Heart right ventricle (tissue), 16 donors: ENCODE results near the gene USP17L21. TPM values are rescaled to one million over a fixed set of nuclear protein-coding genes. Genes with fewer than 3 reads are reported as not detected.
"Not testable (repeated sequence)": the region's sequence is repeated elsewhere in the genome, so short reads cannot be mapped to it uniquely, and the experiment has no call there.

Source experiments
- ATAC-seq, 8 donors: fragments of 200-7000 bp; cut with Tn5 transposase; one replicate each; pipeline ENCODE4 v1.9.1; 2020; ENCODE audit warnings: mild to moderate bottlenecking in 8 of 8, moderate library complexity in 8 of 8, moderate number of reproducible peaks in 1 of 8
- DNase-seq, 2 donors: peaks; one replicate each; pipeline ENCODE4 v3.0.0-alpha.2; 2020
- H3K27ac ChIP-seq, 10 donors: fragments of 200-600 bp; sonication (generic) in 2 of 10; one replicate each; pipeline versions ENCODE4 v1.5.0 to v1.8.0; 2020 to 2022; ENCODE audit warnings: mild to moderate bottlenecking in 3 of 10
- H3K27me3 ChIP-seq, 7 donors: fragments of 200-600 bp; one replicate each; pipeline ENCODE4 v1.8.0; 2021 to 2022; ENCODE audit warnings: mild to moderate bottlenecking in 2 of 7
- H3K36me3 ChIP-seq, 9 donors: fragments of 200-600 bp; sonication (generic) in 1 of 9; one replicate each; pipeline versions ENCODE4 v1.5.0 to v1.8.0; 2020 to 2022; ENCODE audit warnings: mild to moderate bottlenecking in 2 of 9
- H3K4me1 ChIP-seq, 9 donors: fragments of 200-600 bp; sonication (generic) in 1 of 9; one replicate each; pipeline versions ENCODE4 v1.5.0 to v1.8.0; 2020 to 2022; ENCODE audit warnings: mild to moderate bottlenecking in 4 of 9
- H3K4me3 ChIP-seq, 10 donors: fragments of 200-600 bp; sonication (generic) in 2 of 10; one replicate each; pipeline versions ENCODE4 v1.5.0 to v1.8.0; 2020 to 2022; ENCODE audit warnings: mild to moderate bottlenecking in 7 of 10, moderate library complexity in 2 of 10
- H3K9me3 ChIP-seq, 11 donors: fragments of 200-600 bp in 10 of 11; sonication (generic) in 2 of 11; one replicate each; pipeline versions ENCODE4 v1.5.0 to v1.8.0; 2013 to 2022; ENCODE audit warnings: mild to moderate bottlenecking in 2 of 11, control low read depth in 1 of 11, moderate library complexity in 1 of 11
- WGBS, 2 donors: extraction: QIAGEN DNeasy Blood & Tissue Kit; methylation state at CpG; one replicate each; pipeline ENCODE4 v1.1.7; 2013; ENCODE audit warnings: inconsistent platforms in 1 of 2; 5-methylcytosine and 5-hydroxymethylcytosine counted together
- intact Hi-C, 10 donors: fragments of 100-400 bp; cut with DNase I; formaldehyde crosslinking; loops; one replicate each; pipeline versions ENCODE4 v1.11.1 to v1.14.2; 2022
- polyA plus RNA-seq, 2 donors: library from polyadenylated mRNA; stranded (reverse); fragments of 200-250 nt; gene quantifications; one replicate each; pipeline ENCODE4 v1.2.3, GENCODE V29; 2013
- total RNA-seq, 10 donors: library from RNA; stranded (reverse); fragmentation: NEBNext Ultra II Directional in 3 of 10; extraction: Animal tissue kit (Norgen Biotek cat#: 25700) in 3 of 10; gene quantifications; one replicate each; pipeline versions ENCODE4 v1.2.1 to v1.2.4, GENCODE V29; 2021 to 2023
- donor health status: Arrhythmogenic right ventricular cardiomyopathy.
- donor health status: ischemic (EF 13 %, LVEDD 7.1; RV severe dilation, severe dysfunction).
- donor health status: healthy with polysubstance abuse.
- donor health status: DM: no; HTN: yes; CAD: no.
- donor health status: DM: no; HTN: no; CAD: no.
- donor health status: ischemic (EF 25% LVEDD 6.9; RV normal size, moderate dysfunction).
- donor health status: ischemic (EF 25% LVEDD 5.7; RV mildly dilated, moderate dysfunction).
- donor health status: healthy.
- donor health status: DM: yes; HTN: yes; CAD: no.
- donor health status: Ischemic cardiomyopathy.
- donor health status: ischemic (EF 35%, LVEDD 5.7; RV mildly dilated, moderate dysfunction).
- donor health status: nonischemic (EF 11% LVEDD 7.7; RV severe dilation, severe dysfunction).
- donor health status: DM: yes; HTN: yes; CAD: no.
- donor health status: PGD.
- donor health status: ischemic (EF 29% LVEDD 5.4; RV normal size, mild dysfunction).
- donor health status: nonischemic (EF 23%, LVEDD 6.1; RV moderate dilation, normal function).

USP17L21 gene
- total and polyA plus RNA-seq, 12 donors = not detected

DNA sequence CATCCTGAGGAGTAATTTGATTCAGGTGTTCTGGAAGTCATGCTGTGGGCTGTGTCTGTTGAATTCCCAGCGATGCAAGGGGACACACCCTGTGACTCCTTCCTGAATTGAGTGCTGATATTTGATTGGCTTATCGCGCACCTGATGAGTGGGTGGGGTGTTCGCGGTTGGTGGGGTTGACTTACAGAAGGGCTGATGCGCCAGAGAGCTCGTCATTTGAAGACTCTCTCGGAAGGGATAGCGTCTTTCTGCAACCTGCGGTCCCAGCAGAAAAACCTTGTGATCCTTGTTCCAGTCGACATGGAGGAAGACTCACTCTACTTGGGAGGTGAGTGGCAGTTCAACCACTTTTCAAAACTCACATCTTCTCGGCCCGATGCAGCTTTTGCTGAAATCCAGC, 9.6 kb upstream of the USP17L21 start, which contains the start of gene USP17L19:
Gene USP17L19 (plus strand): TSS at position 301 of the 400 bp plus-strand sequence. CDS start 0 bp downstream, at position 301.
- H3K9me3 ChIP-seq, intact Hi-C loops, H3K4me3 ChIP-seq, H3K27ac ChIP-seq, DNase-seq, H3K27me3 ChIP-seq, H3K36me3 ChIP-seq, H3K4me1 ChIP-seq, ATAC-seq: not testable (repeated sequence)
- WGBS, 2 donors = no CpG with 5 or more reads among the region's 13 CpGs

DNA sequence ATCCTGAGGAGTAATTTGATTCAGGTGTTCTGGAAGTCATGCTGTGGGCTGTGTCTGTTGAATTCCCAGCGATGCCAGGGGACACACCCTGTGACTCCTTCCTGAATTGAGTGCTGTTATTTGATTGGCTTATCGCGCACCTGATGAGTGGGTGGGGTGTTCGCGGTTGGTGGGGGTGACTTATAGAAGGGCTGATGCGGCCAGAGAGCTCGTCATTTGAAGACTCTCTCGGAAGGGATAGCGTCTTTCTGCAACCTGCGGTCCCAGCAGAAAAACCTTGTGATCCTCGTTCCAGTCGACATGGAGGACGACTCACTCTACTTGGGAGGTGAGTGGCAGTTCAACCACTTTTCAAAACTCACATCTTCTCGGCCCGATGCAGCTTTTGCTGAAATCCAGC, 4.8 kb upstream of the USP17L21 start, which contains the start of gene USP17L20:
Gene USP17L20 (plus strand): TSS at position 301 of the 400 bp plus-strand sequence. CDS start 0 bp downstream, at position 301.
- intact Hi-C loops, H3K4me3 ChIP-seq, ATAC-seq, H3K36me3 ChIP-seq, H3K27ac ChIP-seq, H3K9me3 ChIP-seq, H3K4me1 ChIP-seq, H3K27me3 ChIP-seq, DNase-seq: not testable (repeated sequence)
- WGBS, 2 donors = no CpG with 5 or more reads among the region's 15 CpGs

DNA sequence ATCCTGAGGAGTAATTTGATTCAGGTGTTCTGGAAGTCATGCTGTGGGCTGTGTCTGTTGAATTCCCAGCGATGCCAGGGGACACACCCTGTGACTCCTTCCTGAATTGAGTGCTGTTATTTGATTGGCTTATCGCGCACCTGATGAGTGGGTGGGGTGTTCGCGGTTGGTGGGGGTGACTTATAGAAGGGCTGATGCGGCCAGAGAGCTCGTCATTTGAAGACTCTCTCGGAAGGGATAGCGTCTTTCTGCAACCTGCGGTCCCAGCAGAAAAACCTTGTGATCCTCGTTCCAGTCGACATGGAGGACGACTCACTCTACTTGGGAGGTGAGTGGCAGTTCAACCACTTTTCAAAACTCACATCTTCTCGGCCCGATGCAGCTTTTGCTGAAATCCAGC, 4.6 kb downstream of the USP17L21 start, which contains the start of gene USP17L22:
Gene USP17L22 (plus strand): TSS at position 301 of the 400 bp plus-strand sequence. CDS start 0 bp downstream, at position 301.
- H3K4me1 ChIP-seq, intact Hi-C loops, H3K36me3 ChIP-seq, H3K27me3 ChIP-seq, ATAC-seq, DNase-seq, H3K27ac ChIP-seq, H3K4me3 ChIP-seq, H3K9me3 ChIP-seq: not testable (repeated sequence)
- no CpG with 5 or more reads among the region's 15 CpGs for WGBS, 2 donors

DNA sequence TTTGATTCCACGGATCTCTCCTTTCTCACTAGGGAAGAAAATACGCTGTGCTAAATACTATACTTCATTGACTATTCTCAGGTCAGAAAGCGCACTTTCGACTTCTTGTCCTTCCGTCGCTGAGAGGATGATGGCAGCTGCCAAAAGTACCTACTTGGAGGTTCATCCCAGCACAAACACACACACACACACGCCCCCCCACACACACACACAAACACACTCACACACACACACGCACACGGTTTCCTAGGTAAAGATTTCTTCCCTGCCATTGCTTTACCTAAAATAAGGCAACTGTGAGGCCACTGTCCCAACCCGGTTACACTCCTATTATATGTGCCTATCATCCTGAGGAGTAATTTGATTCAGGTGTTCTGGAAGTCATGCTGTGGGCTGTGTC, 9.0 kb downstream of the USP17L21 start:
- ATAC-seq, H3K36me3 ChIP-seq, H3K27ac ChIP-seq, H3K9me3 ChIP-seq, intact Hi-C loops, H3K4me1 ChIP-seq, H3K27me3 ChIP-seq, H3K4me3 ChIP-seq: not testable (repeated sequence)
- peak; percentile 5 to 35 for DNase-seq
- 79 to 86% methylated on average over 4 to 5 of the region's 10 CpGs for WGBS, 2 donors

Other genes starting within 250 kb of the USP17L21 start
- gene FAM90A26, start 92.5 kb upstream of the USP17L21 start, total RNA-seq = not detected
- not detected for gene FAM90A26, start 92.5 kb upstream of the USP17L21 start, polyA plus RNA-seq
- not detected for gene USP17L10, start 52.2 kb upstream of the USP17L21 start, total RNA-seq
- gene USP17L10, start 52.2 kb upstream of the USP17L21 start, polyA plus RNA-seq = not detected
- not detected for gene USP17L11, start 47.5 kb upstream of the USP17L21 start, total RNA-seq
- gene USP17L11, start 47.5 kb upstream of the USP17L21 start, polyA plus RNA-seq = not detected
- not detected for gene USP17L12, start 42.7 kb upstream of the USP17L21 start, total RNA-seq
- not detected for gene USP17L12, start 42.7 kb upstream of the USP17L21 start, polyA plus RNA-seq
- gene USP17L13, start 38.0 kb upstream of the USP17L21 start, total RNA-seq = not detected
- gene USP17L13, start 38.0 kb upstream of the USP17L21 start, polyA plus RNA-seq = not detected
- gene USP17L15, start 28.5 kb upstream of the USP17L21 start, total RNA-seq = not detected
- not detected for gene USP17L15, start 28.5 kb upstream of the USP17L21 start, polyA plus RNA-seq
- gene USP17L17, start 19.0 kb upstream of the USP17L21 start, total RNA-seq = not detected
- gene USP17L17, start 19.0 kb upstream of the USP17L21 start, polyA plus RNA-seq = not detected
- gene USP17L18, start 14.2 kb upstream of the USP17L21 start, total RNA-seq = not detected
- not detected for gene USP17L18, start 14.2 kb upstream of the USP17L21 start, polyA plus RNA-seq
- not detected for gene USP17L19, start 9.5 kb upstream of the USP17L21 start, total RNA-seq
- gene USP17L19, start 9.5 kb upstream of the USP17L21 start, polyA plus RNA-seq = not detected
- not detected for gene USP17L20, start 4.7 kb upstream of the USP17L21 start, total RNA-seq
- gene USP17L20, start 4.7 kb upstream of the USP17L21 start, polyA plus RNA-seq = not detected
- not detected for gene USP17L22, start 4.7 kb downstream of the USP17L21 start, total RNA-seq
- not detected for gene USP17L22, start 4.7 kb downstream of the USP17L21 start, polyA plus RNA-seq
- not detected for gene USP17L24, start 62.3 kb downstream of the USP17L21 start, total RNA-seq
- gene USP17L24, start 62.3 kb downstream of the USP17L21 start, polyA plus RNA-seq = not detected
- not detected for gene USP17L25, start 67.0 kb downstream of the USP17L21 start, total RNA-seq
- gene USP17L25, start 67.0 kb downstream of the USP17L21 start, polyA plus RNA-seq = not detected
- gene USP17L26, start 71.8 kb downstream of the USP17L21 start, total RNA-seq = not detected
- not detected for gene USP17L26, start 71.8 kb downstream of the USP17L21 start, polyA plus RNA-seq
- gene USP17L5, start 76.5 kb downstream of the USP17L21 start, total RNA-seq = not detected
- not detected for gene USP17L5, start 76.5 kb downstream of the USP17L21 start, polyA plus RNA-seq
- gene USP17L27, start 81.3 kb downstream of the USP17L21 start, total RNA-seq = not detected
- gene USP17L27, start 81.3 kb downstream of the USP17L21 start, polyA plus RNA-seq = not detected
- gene USP17L28, start 86.0 kb downstream of the USP17L21 start, total RNA-seq = not detected
- not detected for gene USP17L28, start 86.0 kb downstream of the USP17L21 start, polyA plus RNA-seq
- not detected for gene USP17L29, start 90.8 kb downstream of the USP17L21 start, total RNA-seq
- not detected for gene USP17L29, start 90.8 kb downstream of the USP17L21 start, polyA plus RNA-seq
- gene USP17L30, start 100.3 kb downstream of the USP17L21 start, total RNA-seq = not detected
- gene USP17L30, start 100.3 kb downstream of the USP17L21 start, polyA plus RNA-seq = not detected
- gene DEFB131A, start 181.5 kb downstream of the USP17L21 start, total RNA-seq = not detected
- not detected for gene DEFB131A, start 181.5 kb downstream of the USP17L21 start, polyA plus RNA-seq